ENCODE measurements around the gene HTR6.

DNA sequence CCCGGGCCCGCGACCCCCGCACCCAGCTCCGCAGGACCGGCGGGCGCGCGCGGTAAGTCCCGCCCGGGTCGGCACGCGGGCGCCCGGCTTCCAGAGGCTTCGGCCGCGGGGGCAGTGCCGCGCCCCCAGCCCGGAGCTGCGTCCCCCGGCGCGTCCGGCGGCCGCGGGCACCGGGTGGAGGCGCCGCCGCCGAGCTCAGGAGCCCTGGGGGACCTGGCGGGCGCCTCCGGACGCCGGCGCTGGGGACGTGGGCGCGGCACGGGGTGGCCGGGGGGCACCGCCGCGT lies 20.3 kb upstream of the HTR6 start:
- no peak for TF ChIP-seq CTCF (IDR thresholded peaks at IDR 0.05)
- TF ChIP-seq POLR2A (IDR thresholded peaks at IDR 0.05), result peak in 1 of 2 donors; percentile 13

All from uterus (tissue), 2 donors.